Measurements from ENCODE around the gene C1QL3.

- no peak for TF ChIP-seq ZNF274 (IDR thresholded peaks at IDR 0.05; ENCODE audit: low read depth, low read length)
- TF ChIP-seq YY1 (IDR thresholded peaks at IDR 0.05; ENCODE audit: insufficient read depth, insufficient read length): no peak
Observed at GRCh38 chr10:16509996-16510395, 11.7 kb downstream of the C1QL3 start.

All from NT2/D1 (cell line).